Measurements from ENCODE around the gene ANXA2. TPM values are rescaled to one million over a fixed set of nuclear protein-coding genes. Genes with fewer than 3 reads are reported as not detected.
"Not testable (repeated sequence)": the region's sequence is repeated elsewhere in the genome, so short reads cannot be mapped to it uniquely, and the experiment has no call there.

Gene ANXA2
- total and polyA plus RNA-seq, 2 donors = 562 to 906 TPM

GRCh38 chr15:60419753-60420152, 22.0 kb upstream of the ANXA2 start:
- Histone ChIP-seq H3K27ac (ENCODE audit: low read depth) (no peak overlapping the region), H3K4me3 (ENCODE audit: low read depth, low read length) (no peak overlapping the region), H3K36me3 (ENCODE audit: insufficient read depth) (no peaks in the 10 kb centered on the region), H3K4me1 (ENCODE audit: insufficient read depth) (no peaks in the 10 kb centered on the region)
- DNase-seq (ENCODE audit: extremely low spot score) = no peak
- WGBS = 67% methylated on average over 2 of the region's 2 CpGs

GRCh38 chr15:60418096-60418495, 20.3 kb upstream of the ANXA2 start:
- DNase-seq (ENCODE audit: extremely low spot score) = no peak
- 91% methylated on average over 3 of the region's 3 CpGs for WGBS
- Histone ChIP-seq H3K36me3 (ENCODE audit: insufficient read depth) (no peaks in the 10 kb centered on the region), H3K27ac (ENCODE audit: low read depth) (no peak overlapping the region), H3K4me1 (ENCODE audit: insufficient read depth) (no peaks in the 10 kb centered on the region), H3K4me3 (ENCODE audit: low read depth, low read length) (no peak overlapping the region)

- 97% methylated on average over 4 of the region's 4 CpGs for WGBS
- no peak overlapping the region for H3K27ac ChIP-seq (ENCODE audit: low read depth)
- H3K4me1 ChIP-seq (ENCODE audit: insufficient read depth) = no peaks in the 10 kb centered on the region
- no peak overlapping the region for H3K4me3 ChIP-seq (ENCODE audit: low read depth, low read length)
- no peaks in the 10 kb centered on the region for H3K36me3 ChIP-seq (ENCODE audit: insufficient read depth)
- no peak for DNase-seq (ENCODE audit: extremely low spot score)
Measured at GRCh38 chr15:60417112-60417511, 19.3 kb upstream of the ANXA2 start.

DNA sequence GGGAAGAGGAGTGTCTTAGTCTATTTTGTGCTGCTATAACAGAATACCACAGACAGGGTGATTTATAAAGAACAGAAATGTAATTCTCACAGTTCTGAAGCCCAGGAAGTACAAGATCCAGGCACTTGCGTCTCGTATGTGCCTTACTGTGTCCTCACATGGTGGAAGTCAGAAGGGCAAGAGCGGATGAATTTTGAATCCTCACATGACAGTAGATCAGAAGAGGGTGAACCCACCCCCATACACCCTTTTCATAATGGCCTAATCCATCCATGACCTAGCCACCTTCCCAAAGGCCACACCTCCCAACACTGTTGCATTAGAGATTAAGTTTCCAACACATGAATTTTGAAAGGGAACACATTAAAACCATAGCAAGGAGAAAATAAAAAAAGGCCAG, 18.7 kb upstream of the ANXA2 start:
- 98% methylated on average over 3 of the region's 3 CpGs for WGBS

GRCh38 chr15:60414016-60414682, 16.4 kb upstream of the ANXA2 start:
- WGBS = 56% methylated on average over 10 of the region's 10 CpGs

More for the DNA sequence above, 18.7 kb upstream of the ANXA2 start:
- Histone ChIP-seq H3K4me1 (ENCODE audit: insufficient read depth) (no peaks in the 10 kb centered on the region), H3K36me3 (ENCODE audit: insufficient read depth) (no peaks in the 10 kb centered on the region), H3K4me3 (ENCODE audit: low read depth, low read length) (no peak overlapping the region), H3K27ac (ENCODE audit: low read depth) (no peak overlapping the region)
- no peak for DNase-seq (ENCODE audit: extremely low spot score)

DNA sequence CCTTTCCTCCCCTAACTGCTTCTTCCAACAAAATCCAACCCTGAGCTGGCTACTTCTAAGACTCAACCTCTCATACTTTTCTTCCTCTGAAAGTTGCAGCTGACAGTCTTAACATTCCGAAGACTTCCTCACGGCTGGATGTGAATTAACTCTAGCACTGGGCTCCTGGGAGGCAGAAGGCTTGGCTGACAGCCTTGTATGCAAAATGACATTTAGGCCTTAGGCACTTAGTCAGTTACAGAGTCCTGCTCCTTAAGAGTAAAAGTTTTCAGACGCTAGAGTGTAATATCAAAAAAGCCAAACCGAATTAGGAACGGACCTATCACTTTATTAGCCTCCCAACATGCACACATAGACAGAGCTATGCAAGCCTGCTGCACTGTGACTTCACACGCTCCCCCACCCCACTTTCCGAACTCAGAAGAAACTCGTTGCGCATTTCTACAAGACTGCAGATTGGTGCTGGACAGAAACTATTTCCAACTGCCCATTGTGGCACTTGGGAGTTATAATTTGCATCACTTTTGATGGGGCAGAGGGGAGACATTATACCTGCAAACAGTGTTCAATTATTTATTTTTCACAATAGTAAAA, 15.5 kb upstream of the ANXA2 start:
- WGBS = 38% methylated on average over 9 of the region's 9 CpGs
- Histone ChIP-seq H3K27ac (ENCODE audit: low read depth) (no peak overlapping the region), H3K4me3 (ENCODE audit: low read depth, low read length) (no peak overlapping the region), H3K36me3 (ENCODE audit: insufficient read depth) (no peaks in the 10 kb centered on the region), H3K4me1 (ENCODE audit: insufficient read depth) (no peaks in the 10 kb centered on the region)
- no peak for DNase-seq (ENCODE audit: extremely low spot score)

More at GRCh38 chr15:60414016-60414682, 16.4 kb upstream of the ANXA2 start:
- no peak overlapping the region for H3K4me3 ChIP-seq (ENCODE audit: low read depth, low read length)
- H3K4me1 ChIP-seq (ENCODE audit: insufficient read depth) = no peaks in the 10 kb centered on the region
- H3K27ac ChIP-seq (ENCODE audit: low read depth) = no peak overlapping the region
- H3K36me3 ChIP-seq (ENCODE audit: insufficient read depth) = no peaks in the 10 kb centered on the region
- DNase-seq (ENCODE audit: extremely low spot score) = no peak

DNA sequence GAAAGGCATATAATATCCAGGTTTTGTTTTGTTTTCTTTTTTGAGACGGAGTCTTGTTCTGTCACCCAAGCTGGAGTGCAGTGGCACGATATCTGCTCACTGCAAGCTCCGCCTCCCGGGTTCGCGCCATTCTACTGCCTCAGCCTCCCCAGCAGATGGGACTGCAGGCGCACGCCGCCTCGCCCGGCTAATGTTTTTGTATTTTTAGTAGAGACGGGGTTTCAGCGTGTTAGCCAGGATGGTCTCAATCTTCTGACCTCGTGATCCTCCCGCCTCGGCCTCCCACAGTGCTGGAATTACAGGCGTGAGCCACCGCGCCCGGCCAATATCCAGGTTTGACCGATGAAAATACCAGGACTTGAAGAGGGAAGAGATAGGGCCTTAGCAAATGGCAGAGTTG, 15.0 kb upstream of the ANXA2 start:
- not testable (repeated sequence) for H3K4me3 ChIP-seq (ENCODE audit: low read depth, low read length); H3K36me3 ChIP-seq (ENCODE audit: insufficient read depth); H3K27ac ChIP-seq (ENCODE audit: low read depth); H3K4me1 ChIP-seq (ENCODE audit: insufficient read depth); DNase-seq (ENCODE audit: extremely low spot score)
- WGBS = 97% methylated on average over 21 of the region's 21 CpGs

- H3K27ac ChIP-seq (ENCODE audit: low read depth) = no peak overlapping the region
- H3K4me1 ChIP-seq (ENCODE audit: insufficient read depth) = peaks cover 2% of the 10 kb centered on the region
- WGBS = 88% methylated on average over 9 of the region's 9 CpGs
- DNase-seq (ENCODE audit: extremely low spot score) = no peak
- no peaks in the 10 kb centered on the region for H3K36me3 ChIP-seq (ENCODE audit: insufficient read depth)
- H3K4me3 ChIP-seq (ENCODE audit: low read depth, low read length) = no peak overlapping the region
Measured at GRCh38 chr15:60411774-60412425, 14.1 kb upstream of the ANXA2 start.

DNA sequence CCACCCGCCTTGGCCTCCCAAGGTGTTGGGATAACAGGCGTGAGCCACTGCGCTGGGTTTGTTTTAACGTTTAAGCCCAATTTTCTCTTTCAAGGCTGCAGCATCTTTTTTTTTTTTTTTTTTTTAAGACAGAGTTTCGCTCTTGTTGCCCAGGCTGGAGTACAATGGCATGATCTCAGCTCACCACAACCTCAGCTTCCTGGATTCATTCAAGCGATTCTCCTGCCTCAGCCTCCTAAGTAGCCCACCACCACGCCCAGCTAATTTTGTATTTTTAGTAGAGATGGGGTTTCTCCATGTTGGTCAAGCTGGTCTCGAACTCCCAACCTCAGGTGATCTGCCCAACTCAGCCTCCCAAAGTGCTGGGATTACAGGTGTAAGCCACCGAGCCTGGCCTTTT, 12.6 kb upstream of the ANXA2 start:
- H3K4me3 ChIP-seq (ENCODE audit: low read depth, low read length); H3K4me1 ChIP-seq (ENCODE audit: insufficient read depth); H3K36me3 ChIP-seq (ENCODE audit: insufficient read depth); DNase-seq (ENCODE audit: extremely low spot score); H3K27ac ChIP-seq (ENCODE audit: low read depth): not testable (repeated sequence)
- WGBS = 95% methylated on average over 9 of the region's 9 CpGs

- H3K4me1 ChIP-seq (ENCODE audit: insufficient read depth) = peaks cover 2% of the 10 kb centered on the region
- H3K27ac ChIP-seq (ENCODE audit: low read depth) = no peak overlapping the region
- no peaks in the 10 kb centered on the region for H3K36me3 ChIP-seq (ENCODE audit: insufficient read depth)
- no peak for DNase-seq (ENCODE audit: extremely low spot score)
- no peak overlapping the region for H3K4me3 ChIP-seq (ENCODE audit: low read depth, low read length)
Measured at GRCh38 chr15:60408463-60408981, 10.7 kb upstream of the ANXA2 start.

DNA sequence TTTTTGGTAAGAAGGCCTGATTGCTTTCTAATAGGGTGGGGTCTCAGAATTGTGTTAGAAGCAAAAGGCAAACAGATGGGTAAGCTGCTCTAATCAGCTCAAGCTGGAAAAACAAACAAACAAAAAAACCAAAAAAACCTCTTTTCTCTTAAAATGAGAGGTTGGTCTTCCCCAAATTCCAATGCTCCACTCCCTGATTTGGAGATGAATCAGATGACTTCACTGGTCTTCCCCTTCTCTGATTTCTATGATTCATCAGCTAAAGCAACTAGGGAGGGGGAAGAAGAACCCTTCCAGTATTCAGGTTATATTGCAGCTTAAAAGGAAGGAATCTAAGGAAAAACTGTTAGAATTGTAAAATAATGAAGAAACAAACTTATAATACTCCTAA, 9.6 kb upstream of the ANXA2 start:
- Histone ChIP-seq H3K27ac (ENCODE audit: low read depth) (no peak overlapping the region), H3K4me1 (ENCODE audit: insufficient read depth) (peaks cover 2% of the 10 kb centered on the region), H3K4me3 (ENCODE audit: low read depth, low read length) (no peak overlapping the region), H3K36me3 (ENCODE audit: insufficient read depth) (no peaks in the 10 kb centered on the region)
- no peak for DNase-seq (ENCODE audit: extremely low spot score)

DNA sequence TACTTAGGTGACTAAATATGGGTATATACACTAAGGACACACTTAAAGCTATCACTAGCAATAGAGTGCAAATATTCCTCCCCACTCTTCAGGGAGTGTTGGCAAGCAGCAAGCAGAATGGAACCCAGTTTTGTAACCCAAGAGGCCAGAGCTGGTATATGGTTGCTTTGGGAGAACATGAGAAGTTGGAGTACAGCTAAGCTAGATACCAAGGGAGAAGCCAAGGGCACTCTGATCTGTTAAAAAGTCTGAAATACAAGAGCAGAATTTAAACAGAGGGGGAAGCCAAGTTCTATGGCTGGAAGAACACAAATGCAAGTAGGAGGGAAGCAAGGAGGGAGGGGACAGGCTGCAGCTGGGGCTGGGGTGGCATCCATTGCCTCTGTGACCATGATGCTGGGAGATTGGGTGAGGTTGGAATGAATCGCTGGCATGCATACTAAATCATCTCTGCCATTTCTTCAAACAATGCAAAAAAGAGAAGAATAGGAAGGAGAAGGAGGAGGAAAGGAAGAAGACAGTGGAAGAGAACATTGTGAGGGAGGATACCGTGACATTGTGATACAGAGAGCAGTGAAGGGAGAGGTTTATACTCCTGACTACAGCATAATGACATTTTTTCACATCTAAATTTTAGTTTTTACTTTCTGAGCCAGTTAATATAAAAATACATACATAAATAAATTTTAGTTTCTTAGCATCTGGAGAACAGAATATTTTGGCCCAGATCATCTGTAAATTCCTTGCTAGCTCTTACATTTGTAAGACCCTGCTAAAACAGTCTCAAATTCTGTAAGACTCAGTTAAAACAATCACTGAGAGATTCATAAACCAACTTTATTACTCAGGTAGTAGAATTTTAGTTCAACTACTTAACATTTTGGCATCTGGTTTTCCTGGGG, 9.0 kb upstream of the ANXA2 start:
- H3K4me3 ChIP-seq (ENCODE audit: low read depth, low read length) = no peak overlapping the region
- WGBS = 81% methylated on average over 2 of the region's 2 CpGs
- no peak overlapping the region for H3K27ac ChIP-seq (ENCODE audit: low read depth)
- H3K36me3 ChIP-seq (ENCODE audit: insufficient read depth) = no peaks in the 10 kb centered on the region
- H3K4me1 ChIP-seq (ENCODE audit: insufficient read depth) = peaks cover 2% of the 10 kb centered on the region
- DNase-seq (ENCODE audit: extremely low spot score) = no peak

DNA sequence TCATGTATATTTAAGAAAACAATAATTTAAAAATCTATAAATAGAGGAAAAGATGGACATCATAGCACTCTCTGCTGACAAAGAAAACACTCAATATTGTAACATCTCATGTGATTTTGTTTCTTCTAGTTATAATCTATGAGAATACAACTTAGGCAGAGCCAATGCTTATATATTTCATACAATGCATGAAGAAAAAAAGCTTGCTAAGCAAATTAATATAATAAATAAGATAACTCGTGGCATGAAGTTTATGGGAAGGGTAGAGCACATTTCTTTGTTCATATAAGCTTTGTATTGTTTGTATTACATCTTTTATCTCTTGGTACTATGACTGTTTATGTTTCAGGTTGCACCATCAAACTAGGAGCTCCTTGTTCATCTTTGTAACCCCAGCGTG, 7.6 kb upstream of the ANXA2 start:
- Histone ChIP-seq H3K4me3 (ENCODE audit: low read depth, low read length) (no peak overlapping the region), H3K4me1 (ENCODE audit: insufficient read depth) (peaks cover 2% of the 10 kb centered on the region), H3K27ac (ENCODE audit: low read depth) (no peak overlapping the region), H3K36me3 (ENCODE audit: insufficient read depth) (no peaks in the 10 kb centered on the region)
- 53% methylated on average over 2 of the region's 2 CpGs for WGBS
- no peak for DNase-seq (ENCODE audit: extremely low spot score)

Data from urinary bladder (tissue), 4 donors.